ENCODE data around the gene HECA.

- TF ChIP-seq EZH2 (IDR thresholded peaks at IDR 0.05; ENCODE audit: borderline replicate concordance) (no peak), CTCF (IDR thresholded peaks at IDR 0.05; ENCODE audit: poor library complexity) (no peak)
Measured at GRCh38 chr6:139117734-139118133, 17.1 kb upstream of the HECA start.

All from hepatocyte (in vitro differentiated cells).